K562 (cell line): ENCODE measurements around the gene ATP2B1. TPM values are rescaled to one million over a fixed set of nuclear protein-coding genes. Genes with fewer than 3 reads are reported as not detected.

ENCODE experiments used
- ATF7 ChIP-seq: fragments of 450-650 bp; IDR thresholded peaks from 2 replicates; pipeline ENCODE4 v1.7.1; 2014; ENCODE audit warnings: mild to moderate bottlenecking, moderate library complexity
- CCAR2 ChIP-seq: fragments of 200-400 bp; formaldehyde crosslinking; IDR thresholded peaks from 2 replicates; pipeline ENCODE4 v1.6.1; 2017; ENCODE audit warnings: mild to moderate bottlenecking, low read depth, low read length
- CEBPG ChIP-seq, 3 experiments: fragments of 200-800 bp in 1 of 3; sonication (Bioruptor generic) in 1 of 3; sonication (generic) in 1 of 3; formaldehyde crosslinking in 1 of 3; IDR thresholded peaks in 2 of 3; conservative IDR thresholded peaks in 1 of 3; 2 replicates each; pipeline versions ENCODE4 v1.6.1 to v1.8.0; 2016 to 2022; ENCODE audit warnings: missing compliant biosample characterization in 2 of 3, missing genetic modification characterization in 2 of 3, mild to moderate bottlenecking in 1 of 3, missing genetic modification reagents in 1 of 3
- CREBBP ChIP-seq: IDR thresholded peaks from one replicate; pipeline ENCODE4 v1.6.1; 2012; ENCODE audit warnings: low read depth, mild to moderate bottlenecking, control low read depth, inconsistent platforms, low read length
- EGR1 ChIP-seq: fragments of 450-650 bp; conservative IDR thresholded peaks from 2 replicates; pipeline ENCODE4 v1.6.1; 2017; ENCODE audit warnings: mild to moderate bottlenecking
- GATAD2B ChIP-seq: fragments of 450-650 bp; IDR thresholded peaks from 2 replicates; pipeline ENCODE4 v1.6.1; 2017; ENCODE audit warnings: mild to moderate bottlenecking, borderline replicate concordance
- HBP1 ChIP-seq: fragments of 450-650 bp; formaldehyde crosslinking; IDR thresholded peaks from 2 replicates; pipeline ENCODE4 v1.4.0; 2022; ENCODE audit warnings: missing genetic modification characterization
- HMBOX1 ChIP-seq: sonication (generic); IDR thresholded peaks from 2 replicates; pipeline ENCODE4 v1.6.1; 2016
- MIER1 ChIP-seq: fragments of 450-650 bp; IDR thresholded peaks from 2 replicates; pipeline ENCODE4 v1.6.1; 2016; ENCODE audit warnings: antibody characterized with exemption, mild to moderate bottlenecking, low read depth
- MXI1 ChIP-seq: IDR thresholded peaks from 2 replicates; pipeline ENCODE4 v1.6.1; 2011; ENCODE audit warnings: low read depth, mild to moderate bottlenecking, improper control_type of control experiment, low read length
- NCOA4 ChIP-seq: fragments of 450-650 bp; IDR thresholded peaks from 2 replicates; pipeline ENCODE4 v1.6.1; 2018; ENCODE audit warnings: mild to moderate bottlenecking; ENCODE audit not compliant: partially characterized antibody
- NFE2 ChIP-seq: IDR thresholded peaks from 2 replicates; pipeline ENCODE4 v1.6.1; 2014; ENCODE audit warnings: antibody characterized with exemption, low read depth
- NFYB ChIP-seq: IDR thresholded peaks from 2 replicates; pipeline ENCODE4 v1.6.1; 2011; ENCODE audit warnings: mild to moderate bottlenecking, moderate library complexity; ENCODE audit not compliant: insufficient read length; ENCODE audit errors: extremely low read depth
- NR2F6 ChIP-seq: fragments of 450-650 bp; formaldehyde crosslinking; IDR thresholded peaks from 2 replicates; pipeline ENCODE4 v1.4.0; 2020; ENCODE audit warnings: mild to moderate bottlenecking
- TFAP4 ChIP-seq: sonication (generic); formaldehyde crosslinking; IDR thresholded peaks from 2 replicates; pipeline ENCODE4 v1.8.0; 2022; ENCODE audit warnings: missing genetic modification reagents, mild to moderate bottlenecking, moderate library complexity, borderline replicate concordance
- TSC22D4 ChIP-seq: fragments of 450-650 bp; IDR thresholded peaks from 2 replicates; pipeline ENCODE4 v1.6.1; 2016; ENCODE audit warnings: missing genetic modification characterization, missing biosample characterization, control low read depth
- ZBED1 ChIP-seq: IDR thresholded peaks from 2 replicates; pipeline ENCODE4 v1.6.1; 2014
- ZBTB33 ChIP-seq: sonication (generic); formaldehyde crosslinking; IDR thresholded peaks from 2 replicates; pipeline ENCODE4 v1.8.1; 2023; ENCODE audit warnings: mild to moderate bottlenecking, missing genetic modification reagents
- ZNF280A ChIP-seq: fragments of 450-650 bp; IDR thresholded peaks from 2 replicates; pipeline ENCODE4 v1.6.1; 2018; ENCODE audit warnings: mild to moderate bottlenecking, low read depth; ENCODE audit not compliant: partially characterized antibody
- ZNF561 ChIP-seq: fragments of 450-650 bp; formaldehyde crosslinking; conservative IDR thresholded peaks from 2 replicates; pipeline ENCODE4 v1.4.0; 2020; ENCODE audit warnings: mild to moderate bottlenecking, moderate library complexity
- ZNF584 ChIP-seq: fragments of 200-800 bp; sonication (Bioruptor generic); IDR thresholded peaks from 2 replicates; pipeline ENCODE4 v1.6.1; 2016; ENCODE audit warnings: low read depth, mild to moderate bottlenecking, missing genetic modification characterization, missing compliant biosample characterization
- ZNF77 ChIP-seq: fragments of 250-450 bp; sonication (Bioruptor Pico); IDR thresholded peaks from 2 replicates; pipeline ENCODE4 v1.5.0; 2020
- ZNF785 ChIP-seq: fragments of 250-450 bp; sonication (Bioruptor Pico); IDR thresholded peaks from 2 replicates; pipeline ENCODE4 v1.4.0; 2020; ENCODE audit warnings: mild to moderate bottlenecking
- polyA plus RNA-seq, 8 experiments: library from polyadenylated mRNA; depleted of rRNA in 4 of 8; stranded (reverse) in 5 of 8; unstranded in 3 of 8; fragments of >200 nt; fragmentation: Nextera tagmentation in 2 of 8; fragmentation: Illumina TruSeq in 1 of 8; extraction: Ambion mirVana in 2 of 8; extraction: Trizol in 1 of 8; gene quantifications; 2 replicates each; pipeline versions ENCODE4 v1.2.1 to v1.2.3, GENCODE V29; 2011 to 2014; ENCODE audit warnings: inconsistent platforms in 1 of 8, missing spikeins in 1 of 8
- total RNA-seq, 7 experiments: library from RNA; depleted of rRNA in 6 of 7; stranded (reverse); fragments of >200 nt in 6 of 7; fragmentation: Illumina TruSeq in 2 of 7; extraction: Trizol in 2 of 7; gene quantifications; 2 replicates each; pipeline versions ENCODE4 v1.2.1 to v1.2.3, GENCODE V29; 2011 to 2021; ENCODE audit warnings: low replicate concordance in 1 of 7

Gene ATP2B1
- total and polyA plus RNA-seq, 9 of the 15 experiments (the other 6 are each of a cell fraction or from before 2014, with no cell fraction given) = 8.6 to 39.0 (median 27.8) TPM

GRCh38 chr12:89566615-89567014, 142.0 kb downstream of the ATP2B1 start (continued):
- TF ChIP-seq CEBPG (CRISPR knock-in tag; IDR thresholded peaks at IDR 0.05) (no peak), CEBPG (tag; conservative IDR thresholded peaks at IDR 0.05 in 1 of 2, IDR thresholded peaks at IDR 0.05 in 1 of 2) (peak; percentile 53 to 79; a peak in 2 of 4 replicates), ZBED1 (no peak), HBP1 (no peak), ZNF77 (no peak), NFE2 (peak; percentile 61), GATAD2B (no peak), ZNF280A (no peak), ZBTB33 (no peak), CREBBP (no peak), ZNF561 (CRISPR knock-in tag) (no peak), NR2F6 (no peak), CCAR2 (no peak), NCOA4 (no peak), TSC22D4 (no peak), MXI1 (no peak), EGR1 (peak; percentile 64), MIER1 (no peak), TFAP4 (CRISPR knock-in tag) (no peak), ZNF785 (CRISPR knock-in tag) (no peak), NFYB (no peak), HMBOX1 (peak; percentile 82), ZNF584 (CRISPR knock-in tag) (no peak), ATF7 (peak; percentile 74; the same call in 1 of the 2 replicates)
